A549 (cell line): ENCODE results near the gene DPEP2NB. TPM values are rescaled to one million over a fixed set of nuclear protein-coding genes. Genes with fewer than 3 reads are reported as not detected.
"Not testable (repeated sequence)": the region's sequence is repeated elsewhere in the genome, so short reads cannot be mapped to it uniquely, and the experiment has no call there.

Source experiments
- ATAC-seq, 2 experiments: fragments of 200-7000 bp in 1 of 2; fragments of >200 bp in 1 of 2; cut with Nextera tagmentation in 1 of 2; cut with Tn5 transposase in 1 of 2; 3 replicates each; pipeline versions ENCODE4 v1.8.0 to v1.9.1; 2018 to 2020; ENCODE audit warnings: mild to moderate bottlenecking in 1 of 2, moderate library complexity in 1 of 2
- CTCF ChIA-PET: fragments of 300-600 bp; sonication (Branson Sonifier 250); formaldehyde crosslinking; extraction: SDS; loops from one replicate; lab custom pipeline; 2021; ENCODE audit warnings: antibody characterized with exemption, inconsistent platforms; lab: Yijun Ruan, JAX
- POLR2A ChIA-PET: fragments of 350-600 bp; formaldehyde crosslinking; extraction: SDS; loops from one replicate; lab custom pipeline; 2021; ENCODE audit warnings: antibody characterized with exemption, inconsistent platforms; lab: Yijun Ruan, JAX
- DNase-seq, 2 experiments: peaks; one replicate each; pipeline versions ENCODE4 v3.0.0 to v3.0.0-alpha.2; 2011 to 2016; ENCODE audit warnings: low read depth in 1 of 2, low spot score in 1 of 2
- FAIRE-seq: peaks from 2 replicates; lab custom pipeline; 2011; peaks lifted over from hg19 to GRCh38; lab: Jason Lieb, UNC
- H3K27ac ChIP-seq, 2 experiments: fragments of >200 bp; sonication (Bioruptor Twin); formaldehyde crosslinking; 3 replicates each; pipeline ENCODE4 v1.5.1; 2016 to 2017
- H3K4me1 ChIP-seq: fragments of >200 bp; sonication (Bioruptor Twin); formaldehyde crosslinking; 3 replicates; pipeline ENCODE4 v1.6.1; 2016
- H3K4me2 ChIP-seq: fragments of >200 bp; sonication (Bioruptor Twin); formaldehyde crosslinking; 3 replicates; pipeline ENCODE4 v1.6.1; 2016
- H3K4me3 ChIP-seq: fragments of >200 bp; sonication (Bioruptor Twin); formaldehyde crosslinking; 3 replicates; pipeline ENCODE4 v1.5.1; 2016
- H3K9me3 ChIP-seq: fragments of >200 bp; sonication (Bioruptor Twin); formaldehyde crosslinking; 3 replicates; pipeline ENCODE4 v1.6.1; 2016
- ATOH8 ChIP-seq: fragments of 250-450 bp; sonication (Bioruptor Pico); IDR thresholded peaks from 2 replicates; pipeline ENCODE4 v1.5.0; 2020; ENCODE audit warnings: low read depth, mild to moderate bottlenecking, moderate library complexity
- BCL3 ChIP-seq: fragments of >200 bp; sonication (Bioruptor Twin); formaldehyde crosslinking; IDR thresholded peaks from 3 replicates; pipeline ENCODE4 v1.6.1; 2016
- BHLHE40 ChIP-seq: IDR thresholded peaks from 2 replicates; pipeline ENCODE4 v1.6.1; 2012; ENCODE audit warnings: low read depth, low read length, inconsistent platforms
- CBX8 ChIP-seq: fragments of 200-600 bp; sonication (generic); IDR thresholded peaks from 2 replicates; pipeline ENCODE4 v1.6.1; 2016
- CHD4 ChIP-seq: fragments of 200-600 bp; sonication (generic); IDR thresholded peaks from 2 replicates; pipeline ENCODE4 v1.6.1; 2016; ENCODE audit warnings: antibody characterized with exemption, mild to moderate bottlenecking, borderline replicate concordance
- ELK1 ChIP-seq: fragments of 150-350 bp; IDR thresholded peaks from 2 replicates; pipeline ENCODE4 v1.6.1; 2014; ENCODE audit warnings: low read depth, mild to moderate bottlenecking, low read length
- ESRRA ChIP-seq: fragments of 150-350 bp; IDR thresholded peaks from 2 replicates; pipeline ENCODE4 v1.6.1; 2014; ENCODE audit warnings: mild to moderate bottlenecking, low read length, borderline replicate concordance
- FOSB ChIP-seq: fragments of 250-450 bp; sonication (Bioruptor Pico); IDR thresholded peaks from 2 replicates; pipeline ENCODE4 v1.5.0; 2020; ENCODE audit warnings: mild to moderate bottlenecking, moderate library complexity
- HEYL ChIP-seq: fragments of 250-450 bp; sonication (Bioruptor Pico); IDR thresholded peaks from 2 replicates; pipeline ENCODE4 v1.8.0; 2021; ENCODE audit warnings: mild to moderate bottlenecking, moderate library complexity
- HOXB13 ChIP-seq: fragments of 250-450 bp; sonication (Bioruptor Pico); IDR thresholded peaks from 2 replicates; pipeline ENCODE4 v1.5.0; 2020; ENCODE audit warnings: low read depth, mild to moderate bottlenecking, moderate library complexity
- JUNB ChIP-seq: fragments of >200 bp; sonication (Bioruptor Twin); formaldehyde crosslinking; IDR thresholded peaks from 2 replicates; pipeline ENCODE4 v1.6.1; 2016
- MAX ChIP-seq: IDR thresholded peaks from 2 replicates; pipeline ENCODE4 v1.6.1; 2012
- RARB ChIP-seq: fragments of 250-450 bp; sonication (Bioruptor Pico); IDR thresholded peaks from 2 replicates; pipeline ENCODE4 v1.8.0; 2021; ENCODE audit warnings: mild to moderate bottlenecking, moderate library complexity
- RFX5 ChIP-seq: fragments of 450-650 bp; IDR thresholded peaks from 2 replicates; pipeline ENCODE4 v1.7.1; 2014; ENCODE audit warnings: antibody characterized with exemption, mild to moderate bottlenecking, moderate library complexity
- SMC3 ChIP-seq: fragments of >200 bp; sonication (Bioruptor Twin); formaldehyde crosslinking; IDR thresholded peaks from 3 replicates; pipeline ENCODE4 v1.6.1; 2018; ENCODE audit warnings: inconsistent platforms
- TP53 ChIP-seq: fragments of 250-450 bp; sonication (Bioruptor Pico); IDR thresholded peaks from 2 replicates; pipeline ENCODE4 v1.5.0; 2021; ENCODE audit warnings: mild to moderate bottlenecking, moderate library complexity
- ZFP36 ChIP-seq: fragments of 450-650 bp; IDR thresholded peaks from 2 replicates; pipeline ENCODE4 v1.6.1; 2014; ENCODE audit warnings: borderline replicate concordance; ENCODE audit not compliant: partially characterized antibody
- WGBS: methylation state at CpG from one replicate; pipeline ENCODE4 v1.1.6; 2017; ENCODE audit errors: missing lambda C conversion rate; 5-methylcytosine and 5-hydroxymethylcytosine counted together
- polyA plus RNA-seq, 4 experiments: library from polyadenylated mRNA; depleted of rRNA in 3 of 4; stranded (reverse); fragments of >200 nt; fragmentation: RNase III in 1 of 4; extraction: RNeasy Plus Mini Kit Qiagen cat#74134 plus additional on column Dnase treatment in 1 of 4; gene quantifications; 2 replicates in 3 of 4; 3 replicates in 1 of 4; pipeline ENCODE4 v1.2.3, GENCODE V29; 2011 to 2017
- TF ChIP-seq, protein P1 (sequence below): fragments of 450-650 bp; IDR thresholded peaks from 2 replicates; pipeline ENCODE4 v1.6.1; 2014; ENCODE audit warnings: antibody characterized with exemption

DPEP2NB gene
- polyA plus RNA-seq, 2 of the 4 experiments (the other 2 are of a cell fraction): not detected

GRCh38 chr16:68000450-68000849 is 15.3 kb downstream of the DPEP2NB start:
- no peaks in the 10 kb centered on the region for H3K9me3 ChIP-seq
- ATAC-seq: no peak
- 45% methylated on average over 3 of the region's 3 CpGs for WGBS
- POLR2A ChIA-PET: no interaction called here
- no peak for FAIRE-seq
- H3K4me2 ChIP-seq: no peak overlapping the region
- no peak for DNase-seq
- no peak overlapping the region for H3K27ac ChIP-seq
- H3K4me1 ChIP-seq: no peaks in the 10 kb centered on the region
- no peak overlapping the region for H3K4me3 ChIP-seq
- TF ChIP-seq JUNB (no peak), ELK1 (no peak), ESRRA (no peak), FOSB (no peak), BHLHE40 (no peak), ZFP36 (no peak), HOXB13 (no peak), RARB (no peak), TP53 (no peak), HEYL (CRISPR knock-in tag) (no peak), RFX5 (no peak), SMC3 (no peak)
- TF ChIP-seq, protein P1, sequence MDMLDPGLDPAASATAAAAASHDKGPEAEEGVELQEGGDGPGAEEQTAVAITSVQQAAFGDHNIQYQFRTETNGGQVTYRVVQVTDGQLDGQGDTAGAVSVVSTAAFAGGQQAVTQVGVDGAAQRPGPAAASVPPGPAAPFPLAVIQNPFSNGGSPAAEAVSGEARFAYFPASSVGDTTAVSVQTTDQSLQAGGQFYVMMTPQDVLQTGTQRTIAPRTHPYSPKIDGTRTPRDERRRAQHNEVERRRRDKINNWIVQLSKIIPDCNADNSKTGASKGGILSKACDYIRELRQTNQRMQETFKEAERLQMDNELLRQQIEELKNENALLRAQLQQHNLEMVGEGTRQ: no peak
- CTCF ChIA-PET: no interaction called here

DNA sequence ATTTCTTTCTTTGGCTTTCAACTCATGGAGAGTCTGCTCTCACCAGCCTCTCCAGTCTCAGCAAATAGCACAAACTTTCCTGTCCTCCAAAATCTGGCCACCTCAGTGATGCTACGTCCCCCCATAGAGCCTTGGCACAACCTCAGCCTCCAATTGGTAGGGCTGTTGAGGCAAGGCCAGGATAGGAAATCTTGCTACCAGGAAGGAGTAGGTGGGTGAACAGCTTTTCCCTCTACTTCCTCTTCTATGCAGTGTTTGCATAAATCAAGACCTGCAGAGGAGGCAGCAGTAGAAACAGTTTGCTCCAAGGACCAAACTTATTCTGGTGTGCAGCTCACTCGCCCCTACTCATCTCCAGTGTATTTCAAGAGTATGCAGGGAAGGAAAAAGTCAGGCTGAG is 15.7 kb downstream of the DPEP2NB start:
- FAIRE-seq: no peak
- TF ChIP-seq BCL3 (no peak), CBX8 (no peak), ELK1 (no peak), CHD4 (no peak), FOSB (no peak), MAX (no peak), ATOH8 (no peak)
- Histone ChIP-seq H3K4me1 (no peaks in the 10 kb centered on the region), H3K4me2 (no peak overlapping the region), H3K4me3 (no peak overlapping the region), H3K27ac (no peak overlapping the region), H3K9me3 (no peaks in the 10 kb centered on the region)
- CTCF ChIA-PET: interaction anchor here (1.5 kb wide), 1 partner anchor 23 kb away, joined by 4 read pairs; the partner anchor contains the start of genes DDX28 and DUS2
- ATAC-seq: no peak
- no peak for DNase-seq
- WGBS: 63% methylated on average over 2 of the region's 2 CpGs
- POLR2A ChIA-PET: no interaction called here

DNA sequence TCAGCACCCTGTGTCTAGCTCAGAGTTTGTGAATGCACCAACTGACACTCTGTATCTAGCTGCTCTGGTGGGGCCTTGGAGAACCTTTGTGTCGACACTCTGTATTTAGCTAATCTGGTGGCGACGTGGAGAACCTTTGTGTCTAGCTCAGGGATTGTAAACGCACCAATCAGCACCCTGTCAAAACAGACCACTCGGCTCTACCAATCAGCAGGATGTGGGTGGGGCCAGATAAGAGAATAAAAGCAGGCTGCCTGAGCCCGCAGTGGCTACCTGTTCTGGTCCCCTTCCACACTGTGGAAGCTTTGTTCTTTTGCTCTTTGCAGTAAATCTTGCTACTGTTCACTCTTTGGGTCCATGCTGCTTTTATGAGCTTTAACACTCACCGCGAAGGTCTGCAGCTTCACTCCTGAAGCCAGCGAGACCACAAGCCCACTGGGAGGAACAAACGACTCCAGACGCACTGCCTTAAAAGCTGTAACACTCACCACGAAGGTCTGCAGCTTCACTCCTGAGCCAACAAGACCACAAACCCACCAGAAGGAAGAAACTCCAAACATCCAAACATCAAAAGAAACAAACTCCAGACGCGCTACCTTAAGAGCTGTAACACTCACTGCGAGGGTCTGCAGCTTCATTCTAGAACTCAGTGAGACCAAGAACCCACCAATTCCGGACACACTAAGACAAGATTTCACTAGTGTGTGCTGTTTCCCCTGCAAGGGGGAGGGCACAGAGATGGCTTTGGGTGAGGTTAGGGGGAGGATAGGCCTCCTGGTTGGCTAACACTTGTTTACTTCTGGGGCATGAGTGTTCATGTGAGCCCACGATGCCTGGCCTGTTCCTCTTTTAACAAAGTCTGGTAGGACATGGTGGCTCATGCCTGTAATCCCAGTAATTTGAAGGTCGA is 16.7 kb downstream of the DPEP2NB start, which contains the start of gene DPEP2:
Gene DPEP2, minus strand, starts transcription at position 706 of the 910 bp plus-strand sequence. CDS start 6,272 bp downstream, outside the sequence.
- CTCF ChIA-PET: interaction anchor here (0.6 to 1.8 kb wide), 9 partner anchors 10 to 328 kb away, joined by 3 to 8 read pairs (median 3); partner anchors contain the start of genes DDX28 and DUS2
- H3K4me2 ChIP-seq, H3K9me3 ChIP-seq, H3K4me1 ChIP-seq, H3K27ac ChIP-seq, FAIRE-seq, DNase-seq, H3K4me3 ChIP-seq, POLR2A ChIA-PET: not testable (repeated sequence)
- WGBS: 72% methylated on average over 18 of the region's 18 CpGs
- peak; percentile 41 to 48; a peak in 3 of 6 replicates for ATAC-seq

DNA sequence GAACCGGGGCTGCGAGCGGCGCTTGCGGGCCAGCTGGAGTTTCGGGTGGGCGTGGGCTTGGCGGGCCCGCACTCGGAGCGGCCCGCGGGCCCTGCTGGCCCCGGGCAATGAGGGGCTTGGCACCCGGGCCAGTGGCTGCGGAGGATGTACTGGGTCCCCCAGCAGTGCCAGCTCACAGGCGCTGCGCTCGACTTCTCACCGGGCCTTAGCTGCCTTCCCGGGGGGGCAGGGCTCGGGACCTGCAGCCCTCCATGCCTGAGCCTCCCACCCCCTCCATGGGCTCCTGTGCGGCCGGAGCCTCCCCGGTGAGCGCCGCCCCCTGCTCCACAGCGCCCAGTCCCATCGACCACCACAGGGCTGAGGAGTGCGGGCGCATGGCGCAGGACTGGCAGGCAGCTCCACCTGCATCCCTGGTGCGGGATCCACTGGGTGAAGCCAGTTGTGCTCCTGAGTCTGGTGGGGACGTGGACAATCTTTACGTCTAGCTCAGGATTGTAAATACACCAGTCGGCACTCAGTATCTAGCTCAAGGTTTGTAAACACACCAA is 17.4 kb downstream of the DPEP2NB start:
- not testable (repeated sequence) for FAIRE-seq, ATAC-seq

More for the DNA sequence above, 17.4 kb downstream of the DPEP2NB start:
- H3K4me2 ChIP-seq, H3K27ac ChIP-seq, DNase-seq, H3K4me1 ChIP-seq, H3K4me3 ChIP-seq, H3K9me3 ChIP-seq, POLR2A ChIA-PET: not testable (repeated sequence)
- 86% methylated on average over 14 of the region's 36 CpGs for WGBS
- CTCF ChIA-PET: interaction anchor here (1.1 to 1.8 kb wide), 6 partner anchors 9 to 327 kb away, joined by 3 to 8 read pairs (median 3); no protein-coding TSS in a partner anchor
